HepG2 (cell line): ENCODE results near the gene FITM2. TPM values are rescaled to one million over a fixed set of nuclear protein-coding genes. Genes with fewer than 3 reads are reported as not detected.
A peak's percentile ranks its signal among the peaks of the same experiment; 100 is the strongest.

Experiments used
- ADNP ChIP-seq: sonication (generic); formaldehyde crosslinking; IDR thresholded peaks from 2 replicates; pipeline ENCODE4 v1.4.0; 2020; ENCODE audit warnings: missing genetic modification reagents
- EHMT2 ChIP-seq: fragments of 200-600 bp; sonication (generic); IDR thresholded peaks from 2 replicates; pipeline ENCODE4 v1.7.0; 2017; ENCODE audit warnings: antibody characterized with exemption, low read depth, low read length, borderline replicate concordance
- ELF3 ChIP-seq: IDR thresholded peaks from 2 replicates; pipeline ENCODE4 v1.6.1; 2016; ENCODE audit warnings: missing genetic modification reagents, missing compliant biosample characterization
- ERF ChIP-seq: IDR thresholded peaks from 2 replicates; pipeline ENCODE4 v1.6.1; 2018; ENCODE audit warnings: missing biosample characterization, missing genetic modification reagents
- HNF4A ChIP-seq: sonication (generic); formaldehyde crosslinking; IDR thresholded peaks from 2 replicates; pipeline ENCODE4 v1.4.0; 2020; ENCODE audit warnings: missing genetic modification reagents
- HNRNPL ChIP-seq: fragments of 200-400 bp; formaldehyde crosslinking; IDR thresholded peaks from 2 replicates; pipeline ENCODE4 v1.6.1; 2017; ENCODE audit warnings: mild to moderate bottlenecking, low read depth, low read length
- NR2C2 ChIP-seq: sonication (generic); formaldehyde crosslinking; IDR thresholded peaks from 2 replicates; pipeline ENCODE4 v1.4.0; 2020; ENCODE audit warnings: missing genetic modification reagents, mild to moderate bottlenecking, moderate library complexity, borderline replicate concordance
- PLSCR1 ChIP-seq: sonication (generic); formaldehyde crosslinking; IDR thresholded peaks from 2 replicates; pipeline ENCODE4 v1.5.0; 2020; ENCODE audit warnings: missing genetic modification reagents, mild to moderate bottlenecking, borderline replicate concordance
- RBM39 ChIP-seq: fragments of 200-400 bp; formaldehyde crosslinking; IDR thresholded peaks from one replicate; pipeline ENCODE4 v1.6.1; 2018; ENCODE audit warnings: antibody characterized with exemption, mild to moderate bottlenecking, low read depth, low read length; ENCODE audit not compliant: poor library complexity, severe bottlenecking
- RNF219 ChIP-seq: sonication (generic); formaldehyde crosslinking; IDR thresholded peaks from 2 replicates; pipeline ENCODE4 v1.5.0; 2020; ENCODE audit warnings: mild to moderate bottlenecking, missing genetic modification reagents
- U2AF1 ChIP-seq: fragments of 200-400 bp; formaldehyde crosslinking; optimal IDR thresholded peaks from 2 replicates; pipeline ENCODE3; 2017; ENCODE audit warnings: mild to moderate bottlenecking, low read depth, low read length
- XRCC5 ChIP-seq: fragments of 200-400 bp; formaldehyde crosslinking; optimal IDR thresholded peaks from 2 replicates; pipeline ENCODE3; 2017; ENCODE audit warnings: mild to moderate bottlenecking, low read length
- ZBED4 ChIP-seq: sonication (generic); formaldehyde crosslinking; IDR thresholded peaks from 2 replicates; pipeline ENCODE4 v1.4.0; 2020; ENCODE audit warnings: missing genetic modification reagents, borderline replicate concordance
- ZFY ChIP-seq: sonication (generic); formaldehyde crosslinking; IDR thresholded peaks from 2 replicates; pipeline ENCODE4 v1.4.0; 2020; ENCODE audit warnings: missing genetic modification reagents
- ZNF280B ChIP-seq: sonication (generic); formaldehyde crosslinking; IDR thresholded peaks from 2 replicates; pipeline ENCODE4 v1.5.0; 2020; ENCODE audit warnings: missing genetic modification reagents, mild to moderate bottlenecking, borderline replicate concordance
- ZNF770 ChIP-seq: sonication (generic); formaldehyde crosslinking; IDR thresholded peaks from 2 replicates; pipeline ENCODE4 v1.5.0; 2020; ENCODE audit warnings: mild to moderate bottlenecking, missing genetic modification reagents
- ZNF782 ChIP-seq: sonication (generic); formaldehyde crosslinking; IDR thresholded peaks from 2 replicates; pipeline ENCODE4 v1.4.0; 2020; ENCODE audit warnings: missing genetic modification reagents, mild to moderate bottlenecking, borderline replicate concordance
- ZNF792 ChIP-seq: IDR thresholded peaks from 2 replicates; pipeline ENCODE4 v1.6.1; 2016
- ZNF83 ChIP-seq: sonication (generic); formaldehyde crosslinking; IDR thresholded peaks from 2 replicates; pipeline ENCODE4 v1.4.0; 2020; ENCODE audit warnings: missing genetic modification reagents, mild to moderate bottlenecking, borderline replicate concordance
- ZNF839 ChIP-seq: sonication (generic); formaldehyde crosslinking; IDR thresholded peaks from 2 replicates; pipeline ENCODE4 v1.4.0; 2020; ENCODE audit warnings: missing genetic modification reagents, mild to moderate bottlenecking, borderline replicate concordance
- polyA plus RNA-seq, 8 experiments: library from polyadenylated mRNA; depleted of rRNA in 3 of 8; stranded (reverse) in 7 of 8; unstranded in 1 of 8; fragments of >200 nt; fragmentation: Illumina TruSeq in 4 of 8; extraction: Trizol in 4 of 8; gene quantifications; 2 replicates each; pipeline versions ENCODE4 v1.2.1 to v1.2.3, GENCODE V29; 2011 to 2016; ENCODE audit warnings: low read depth in 4 of 8, missing spikeins in 1 of 8, mixed read lengths in 1 of 8; ENCODE audit not compliant: insufficient read depth in 1 of 8
- total RNA-seq, 5 experiments: library from RNA; depleted of rRNA; stranded (reverse); fragments of >200 nt; fragmentation: Illumina TruSeq; extraction: Trizol; gene quantifications; 2 replicates each; pipeline ENCODE4 v1.2.3, GENCODE V29; 2016; ENCODE audit warnings: low read depth in 1 of 5

FITM2 gene
- total and polyA plus RNA-seq, 2 of the 13 experiments (the other 11 are each of a cell fraction or from before 2014, with no cell fraction given) = 9.6 to 24.5 TPM

GRCh38 chr20:44253528-44253927 is 57.5 kb downstream of the FITM2 start (continued):
- TF ChIP-seq ZBED4 (CRISPR knock-in tag) (no peak), ELF3 (CRISPR knock-in tag) (peak; percentile 53), ZNF839 (CRISPR knock-in tag) (no peak), RNF219 (no peak), PLSCR1 (CRISPR knock-in tag) (no peak), ZNF770 (no peak), RBM39 (no peak), ZNF782 (CRISPR knock-in tag) (no peak), ZFY (CRISPR knock-in tag) (peak; percentile 30; the same call in 1 of the 2 replicates), XRCC5 (peak; percentile 33), ZNF280B (no peak), U2AF1 (no peak), ZNF792 (no peak), HNRNPL (no peak), EHMT2 (peak; percentile 55; the same call in 1 of the 2 replicates), ERF (0 out of 2 replicates have a peak, but pooled peaks have one; percentile 45), ZNF83 (no peak), HNF4A (CRISPR knock-in tag) (peak; percentile 34), NR2C2 (CRISPR knock-in tag) (no peak), ADNP (CRISPR knock-in tag) (peak; percentile 62; the same call in 1 of the 2 replicates)
